H1 (cell line): ENCODE results near the gene ABHD10. TPM values are rescaled to one million over a fixed set of nuclear protein-coding genes. Genes with fewer than 3 reads are reported as not detected.

Experiments
- CTCF ChIA-PET: fragments of 300-600 bp; sonication (Branson Sonifier 250); formaldehyde crosslinking; loops from one replicate; lab custom pipeline; 2021; ENCODE audit not compliant: partially characterized antibody; lab: Charles Lee
- POLR2A ChIA-PET: fragments of 300-600 bp; sonication (Branson Sonifier 250); formaldehyde crosslinking; loops from one replicate; lab custom pipeline; 2021; ENCODE audit warnings: inconsistent platforms; ENCODE audit not compliant: partially characterized antibody; lab: Charles Lee
- DNase-seq, 2 experiments: peaks; one replicate each; pipeline versions ENCODE4 v3.0.0 to v3.0.0-alpha.2; 2010 to 2022; ENCODE audit warnings: low spot score in 2 of 2, low read depth in 1 of 2, mixed read lengths in 1 of 2
- FAIRE-seq: peaks from 2 replicates; lab custom pipeline; 2011; peaks lifted over from hg19 to GRCh38; lab: Jason Lieb, UNC
- H2AFZ ChIP-seq: 2 replicates; pipeline ENCODE4 v1.8.1; 2012; ENCODE audit warnings: low read length, inconsistent platforms
- H2AK5ac ChIP-seq: 2 replicates; pipeline ENCODE4 v1.6.1; 2013; ENCODE audit warnings: low read depth, low read length
- H2BK120ac ChIP-seq: replicated peaks from 2 replicates; pipeline ENCODE3; 2013; ENCODE audit warnings: low read depth, low read length, inconsistent platforms
- H2BK12ac ChIP-seq: 2 replicates; pipeline ENCODE4 v1.6.1; 2013; ENCODE audit warnings: low read depth, low read length
- H2BK15ac ChIP-seq: 2 replicates; pipeline ENCODE4 v1.6.1; 2013; ENCODE audit warnings: low read length
- H2BK20ac ChIP-seq: 2 replicates; pipeline ENCODE4 v1.6.1; 2013; ENCODE audit warnings: low read length
- H2BK5ac ChIP-seq: 2 replicates; pipeline ENCODE4 v1.6.1; 2013; ENCODE audit warnings: low read depth, low read length
- H3K14ac ChIP-seq: 2 replicates; pipeline ENCODE4 v1.6.1; 2013; ENCODE audit warnings: inconsistent platforms; ENCODE audit not compliant: insufficient read length
- H3K18ac ChIP-seq: 2 replicates; pipeline ENCODE4 v1.6.1; 2013; ENCODE audit warnings: low read length; ENCODE audit errors: extremely low read depth
- H3K23ac ChIP-seq: 2 replicates; pipeline ENCODE4 v1.6.1; 2013; ENCODE audit warnings: inconsistent platforms; ENCODE audit not compliant: insufficient read length
- H3K23me2 ChIP-seq: 2 replicates; pipeline ENCODE4 v1.6.1; 2013; ENCODE audit warnings: low read depth, low read length
- H3K27ac ChIP-seq: 2 replicates; pipeline ENCODE4 v1.6.1; 2011; ENCODE audit warnings: low read depth, low read length, inconsistent platforms
- H3K27me3 ChIP-seq, 4 experiments: replicated peaks in 1 of 4; 1 replicate in 1 of 4; 2 replicates in 3 of 4; pipeline versions ENCODE4 v1.6.1 to v1.8.1; 2011 to 2013; ENCODE audit warnings: low read length in 3 of 4, mild to moderate bottlenecking in 3 of 4, inconsistent platforms in 2 of 4, mixed read lengths in 2 of 4, moderate library complexity in 1 of 4; ENCODE audit not compliant: control insufficient read depth in 3 of 4, insufficient read depth in 3 of 4; ENCODE audit errors: extremely low read depth in 1 of 4
- H3K36me3 ChIP-seq, 4 experiments: 2 replicates each; pipeline versions ENCODE4 v1.6.1 to v1.8.1; 2011 to 2013; ENCODE audit warnings: mild to moderate bottlenecking in 4 of 4, low read length in 3 of 4, moderate library complexity in 2 of 4, control low read depth in 1 of 4, inconsistent platforms in 1 of 4; ENCODE audit not compliant: insufficient read depth in 4 of 4, control insufficient read depth in 2 of 4
- H3K4ac ChIP-seq: replicated peaks from 2 replicates; pipeline ENCODE3; 2013; ENCODE audit warnings: low read length, low read depth, mixed read lengths, inconsistent platforms; ENCODE audit not compliant: insufficient read length
- H3K4me1 ChIP-seq, 4 experiments: replicated peaks in 1 of 4; 1 replicate in 1 of 4; 2 replicates in 3 of 4; pipeline versions ENCODE4 v1.6.1 to v1.8.1; 2011 to 2013; ENCODE audit warnings: low read length in 3 of 4, inconsistent platforms in 2 of 4, mixed read lengths in 1 of 4; ENCODE audit not compliant: insufficient read depth in 4 of 4, control insufficient read depth in 3 of 4
- H3K4me2 ChIP-seq, 2 experiments: 2 replicates each; pipeline versions ENCODE4 v1.6.1 to v1.8.1; 2011 to 2013; ENCODE audit warnings: low read depth in 2 of 2, low read length in 2 of 2, control low read depth in 1 of 2, inconsistent platforms in 1 of 2, mild to moderate bottlenecking in 1 of 2; ENCODE audit not compliant: insufficient read depth in 1 of 2
- H3K4me3 ChIP-seq, 4 experiments: fragments of 200-600, 300-600 bp in 1 of 4; sonication (generic), shearing (Covaris generic), sonication (Bioruptor Twin) in 1 of 4; 2 replicates each; pipeline versions ENCODE4 v1.5.1 to v1.8.1; 2011 to 2016; ENCODE audit warnings: low read length in 4 of 4, low read depth in 3 of 4, control low read depth in 2 of 4, inconsistent platforms in 2 of 4, mild to moderate bottlenecking in 2 of 4, mixed read lengths in 1 of 4, moderate library complexity in 1 of 4; ENCODE audit not compliant: insufficient read depth in 2 of 4; ENCODE audit errors: extremely low read depth in 1 of 4
- H3K56ac ChIP-seq: replicated peaks from 2 replicates; pipeline ENCODE3; 2013; ENCODE audit warnings: low read depth, mild to moderate bottlenecking, mixed read lengths, low read length, inconsistent platforms; ENCODE audit not compliant: insufficient read length
- H3K79me1 ChIP-seq: 2 replicates; pipeline ENCODE4 v1.6.1; 2013; ENCODE audit warnings: low read depth, low read length, control low read depth
- H3K79me2 ChIP-seq, 2 experiments: 2 replicates each; pipeline versions ENCODE4 v1.6.1 to v1.8.1; 2012 to 2013; ENCODE audit warnings: low read length in 2 of 2, mild to moderate bottlenecking in 2 of 2, inconsistent platforms in 1 of 2; ENCODE audit not compliant: insufficient read depth in 2 of 2, control insufficient read depth in 1 of 2
- H3K9ac ChIP-seq, 4 experiments: replicated peaks in 1 of 4; 1 replicate in 1 of 4; 2 replicates in 3 of 4; pipeline versions ENCODE4 v1.6.1 to v1.8.1; 2011 to 2013; ENCODE audit warnings: low read depth in 3 of 4, low read length in 3 of 4, control low read depth in 2 of 4, mild to moderate bottlenecking in 2 of 4, moderate library complexity in 2 of 4, inconsistent platforms in 1 of 4; ENCODE audit errors: extremely low read depth in 1 of 4
- H3K9me3 ChIP-seq, 2 experiments: 2 replicates each; pipeline versions ENCODE4 v1.6.1 to v1.8.1; 2012 to 2013; ENCODE audit warnings: mild to moderate bottlenecking in 2 of 2, moderate library complexity in 2 of 2, control low read depth in 1 of 2, inconsistent platforms in 1 of 2, low read depth in 1 of 2, low read length in 1 of 2, mixed read lengths in 1 of 2; ENCODE audit not compliant: insufficient read depth in 2 of 2
- H4K20me1 ChIP-seq, 2 experiments: replicated peaks in 1 of 2; 2 replicates each; pipeline versions ENCODE3 to v1.8.1; 2011 to 2013; ENCODE audit warnings: inconsistent platforms in 2 of 2, low read length in 2 of 2, mild to moderate bottlenecking in 1 of 2; ENCODE audit not compliant: insufficient read depth in 2 of 2, control insufficient read depth in 1 of 2
- H4K5ac ChIP-seq: 2 replicates; pipeline ENCODE4 v1.6.1; 2013; ENCODE audit warnings: low read length, low read depth, mixed read lengths, inconsistent platforms; ENCODE audit not compliant: insufficient read length
- H4K8ac ChIP-seq: 2 replicates; pipeline ENCODE4 v1.8.0; 2013; ENCODE audit warnings: mild to moderate bottlenecking, moderate library complexity, low read length, inconsistent platforms; ENCODE audit not compliant: insufficient read depth; ENCODE audit errors: extremely low read depth
- H4K91ac ChIP-seq: replicated peaks from 2 replicates; pipeline ENCODE3; 2013; ENCODE audit warnings: low read length, mixed read lengths, inconsistent platforms; ENCODE audit not compliant: insufficient read length
- BCL11A ChIP-seq, 2 experiments: IDR thresholded peaks; one replicate each; pipeline ENCODE4 v1.6.1; 2011; ENCODE audit warnings: low read depth in 2 of 2, low read length in 2 of 2, mild to moderate bottlenecking in 2 of 2
- CEBPB ChIP-seq: IDR thresholded peaks from 2 replicates; pipeline ENCODE4 v1.6.1; 2012; ENCODE audit warnings: low read depth, low read length
- EP300 ChIP-seq, 2 experiments: IDR thresholded peaks; 1 replicate in 1 of 2; 2 replicates in 1 of 2; pipeline ENCODE4 v1.6.1; 2011 to 2012; ENCODE audit warnings: low read depth in 2 of 2, low read length in 2 of 2, mild to moderate bottlenecking in 2 of 2, borderline replicate concordance in 1 of 2, inconsistent platforms in 1 of 2, moderate library complexity in 1 of 2
- FOSL1 ChIP-seq: IDR thresholded peaks from 2 replicates; pipeline ENCODE4 v1.6.1; 2011; ENCODE audit warnings: mild to moderate bottlenecking, low read depth, low read length, moderate library complexity; ENCODE audit not compliant: insufficient read depth
- HDAC6 ChIP-seq: IDR thresholded peaks from one replicate; pipeline ENCODE4 v1.7.1; 2012; ENCODE audit warnings: low read depth, mild to moderate bottlenecking, inconsistent platforms, low read length, moderate library complexity
- KDM4A ChIP-seq: IDR thresholded peaks from one replicate; pipeline ENCODE4 v1.7.1; 2012; ENCODE audit warnings: low read depth, mild to moderate bottlenecking, moderate library complexity, low read length, inconsistent platforms; ENCODE audit not compliant: severe bottlenecking
- POLR2AphosphoS5 ChIP-seq: IDR thresholded peaks from 2 replicates; pipeline ENCODE4 v1.6.1; 2011; ENCODE audit warnings: low read depth, low read length
- RAD21 ChIP-seq, 2 experiments: IDR thresholded peaks in 1 of 2; conservative IDR thresholded peaks in 1 of 2; 2 replicates each; pipeline ENCODE4 v1.6.1; 2011; ENCODE audit warnings: low read depth in 2 of 2, low read length in 2 of 2, improper control_type of control experiment in 1 of 2, inconsistent platforms in 1 of 2, mild to moderate bottlenecking in 1 of 2, moderate library complexity in 1 of 2
- TEAD4 ChIP-seq: IDR thresholded peaks from 2 replicates; pipeline ENCODE4 v1.6.1; 2012; ENCODE audit warnings: low read depth, low read length, inconsistent platforms, mixed read lengths
- WGBS, 2 experiments: shearing (Covaris generic) in 1 of 2; methylation state at CpG; one replicate each; pipeline versions ENCODE4 v1.1.6 to v1.1.7; 2013 to 2015; ENCODE audit warnings: low lambda C conversion rate in 2 of 2, mixed read lengths in 2 of 2, inconsistent platforms in 1 of 2, low coverage in 1 of 2, missing lambda C conversion rate in 1 of 2; ENCODE audit not compliant: insufficient replicate concordance in 2 of 2, insufficient coverage in 1 of 2, insufficient read length in 1 of 2; ENCODE audit errors: extremely low coverage in 1 of 2, missing lambda C conversion rate in 1 of 2; 5-methylcytosine and 5-hydroxymethylcytosine counted together
- polyA plus RNA-seq, 7 experiments: library from polyadenylated mRNA; depleted of rRNA in 3 of 7; stranded (reverse) in 5 of 7; unstranded in 2 of 7; fragments of >200 nt in 5 of 7; fragments of 200-250 nt in 2 of 7; gene quantifications; 1 replicate in 5 of 7; 2 replicates in 1 of 7; 4 replicates in 1 of 7; pipeline versions ENCODE4 v1.2.1 to v1.2.3, GENCODE V29; 2011 to 2013; ENCODE audit warnings: missing spikeins in 2 of 7, mixed read lengths in 2 of 7
- total RNA-seq: library from RNA; stranded (reverse); fragmentation: NEBNext Ultra II Directional; extraction: Animal tissue kit (Norgen Biotek cat#: 25700); gene quantifications from 2 replicates; pipeline ENCODE4 v1.2.1, GENCODE V29; 2021

ABHD10 gene
- total and polyA plus RNA-seq, 2 of the 8 experiments (the other 6 are each of a cell fraction or from before 2014, with no cell fraction given) = 10.9 to 24.6 TPM

GRCh38 chr3:111981457-111981763, 2.6 kb downstream of the ABHD10 start:
- Histone ChIP-seq H2AK5ac (no peak overlapping the region), H3K27ac (no peak overlapping the region), H3K79me2 (peaks cover 0 to 17% of the 10 kb centered on the region in 2 experiments; a peak in 3 of 4 replicates), H3K4me2 (no peak overlapping the region), H3K23ac (no peak overlapping the region), H2BK20ac (no peak overlapping the region), H2BK12ac (no peak overlapping the region), H3K18ac (no peak overlapping the region), H3K9ac (no peak overlapping the region), H2BK5ac (no peak overlapping the region), H3K27me3 (no peaks in the 10 kb centered on the region), H4K91ac (no peak overlapping the region), H2AFZ (no peak overlapping the region), H3K56ac (no peak overlapping the region), H4K8ac (no peak overlapping the region), H3K4ac (no peak overlapping the region), H3K4me3 (no peak overlapping the region), H3K4me1 (no peaks in the 10 kb centered on the region), H2BK120ac (no peak overlapping the region), H3K9me3 (no peaks in the 10 kb centered on the region), H3K14ac (no peak overlapping the region), H3K36me3 (peaks cover 0 to 4% (median 0%) of the 10 kb centered on the region in 4 experiments; a peak in 2 of 8 replicates), H3K79me1 (no peaks in the 10 kb centered on the region; the same call in 1 of the 2 replicates), H4K5ac (no peak overlapping the region), H2BK15ac (no peak overlapping the region), H3K23me2 (peaks cover 3% of the 10 kb centered on the region), H4K20me1 (peaks cover 0 to 2% of the 10 kb centered on the region in 2 experiments)
- FAIRE-seq (no peak), DNase-seq (no peak)
- ChIA-PET POLR2A (interaction anchor here (1.0 kb wide), 1 partner anchor 121 kb away, joined by 3 read pairs; no protein-coding TSS in a partner anchor), CTCF (interaction anchor here (0.8 to 4.8 kb wide), 4 partner anchors 8 to 62 kb away, joined by 3 to 18 read pairs (median 6); partner anchors contain the start of gene TAGLN3)
- WGBS, 2 experiments = 88% methylated on average over 3 of the region's 3 CpGs; no CpG with 5 or more reads in 1 of the 2 experiments
- TF ChIP-seq KDM4A (no peak), FOSL1 (no peak), POLR2AphosphoS5 (no peak), TEAD4 (no peak), BCL11A (IDR thresholded peaks at IDR 0.05; ENCODE audit: low read depth in 2 of 2, low read length in 2 of 2) (no peak), EP300 (IDR thresholded peaks at IDR 0.05; ENCODE audit: borderline replicate concordance in 1 of 2, low read depth in 2 of 2, low read length in 2 of 2) (no peak), HDAC6 (no peak), RAD21 (IDR thresholded peaks at IDR 0.05 in 1 of 2, conservative IDR thresholded peaks at IDR 0.05 in 1 of 2; ENCODE audit: low read depth in 2 of 2, low read length in 2 of 2) (no peak), CEBPB (no peak)
